A673 (cell line): ENCODE results near the gene HNRNPK. TPM values are rescaled to one million over a fixed set of nuclear protein-coding genes. Genes with fewer than 3 reads are reported as not detected.
A peak's percentile ranks its signal among the peaks of the same experiment; 100 is the strongest.

ENCODE experiments used
- BruUV-seq: library from RNA; stranded (reverse); fragments of 400-500 nt; replicated peaks from 2 replicates; lab custom pipeline; 2021; lab: Mats Ljungman, UMichigan
- CTCF ChIA-PET: fragments of 300-600 bp; sonication (Branson Sonifier 250); formaldehyde crosslinking; loops from one replicate; lab custom pipeline; 2022; ENCODE audit warnings: antibody characterized with exemption; lab: Charles Lee
- POLR2A ChIA-PET: fragments of 300-600 bp; sonication (Branson Sonifier 250); formaldehyde crosslinking; loops from one replicate; lab custom pipeline; 2022; ENCODE audit warnings: antibody characterized with exemption; ENCODE audit not compliant: low non-redundant PET; lab: Charles Lee
- DNase-seq: peaks from one replicate; pipeline ENCODE4 v3.0.0-alpha.2; 2015; ENCODE audit warnings: low spot score
- H3K27ac ChIP-seq: fragments of 200-600 bp; sonication (generic); 2 replicates; pipeline ENCODE4 v1.5.1; 2016; ENCODE audit warnings: mixed run types, low read depth, mild to moderate bottlenecking, mixed read lengths, antibody characterized with exemption, low read length; ENCODE audit not compliant: poor library complexity, severe bottlenecking
- H3K27me3 ChIP-seq: fragments of 200-600 bp; sonication (generic); replicated peaks from 2 replicates; pipeline ENCODE4 v1.6.1; 2017; ENCODE audit warnings: mixed run types, low read depth, mild to moderate bottlenecking, mixed read lengths, antibody characterized with exemption, low read length; ENCODE audit not compliant: insufficient read depth, poor library complexity
- H3K36me3 ChIP-seq: fragments of 200-600 bp; sonication (generic); 2 replicates; pipeline ENCODE4 v1.6.1; 2016; ENCODE audit warnings: mixed run types, mild to moderate bottlenecking, mixed read lengths, antibody characterized with exemption, low read length; ENCODE audit not compliant: insufficient read depth, poor library complexity, severe bottlenecking
- H3K4me1 ChIP-seq: fragments of 200-600 bp; sonication (generic); 2 replicates; pipeline ENCODE4 v1.6.1; 2017; ENCODE audit warnings: mixed run types, mild to moderate bottlenecking, mixed read lengths, antibody characterized with exemption, low read length; ENCODE audit not compliant: insufficient read depth, poor library complexity, severe bottlenecking
- H3K4me3 ChIP-seq: fragments of 200-600 bp; sonication (generic); 2 replicates; pipeline ENCODE4 v1.5.1; 2016; ENCODE audit warnings: low read depth, mixed run types, mild to moderate bottlenecking, mixed read lengths, low read length; ENCODE audit not compliant: poor library complexity, severe bottlenecking
- H3K9me3 ChIP-seq: fragments of 200-600 bp; sonication (generic); 2 replicates; pipeline ENCODE4 v1.6.1; 2016; ENCODE audit warnings: mixed run types, low read depth, mild to moderate bottlenecking, mixed read lengths, antibody characterized with exemption, low read length; ENCODE audit not compliant: poor library complexity, severe bottlenecking
- CTCF ChIP-seq: fragments of 300-800, 200-600 bp; sonication (generic); conservative IDR thresholded peaks from 2 replicates; pipeline ENCODE4 v1.5.1; 2017; ENCODE audit warnings: low read depth, mild to moderate bottlenecking, antibody characterized with exemption, low read length, moderate library complexity, mixed read lengths
- EZH2 ChIP-seq: fragments of 200-600 bp; sonication (generic); IDR thresholded peaks from 2 replicates; pipeline ENCODE4 v1.6.1; 2017; ENCODE audit warnings: borderline replicate concordance, low read depth, mild to moderate bottlenecking, mixed read lengths, antibody characterized with exemption, low read length; ENCODE audit not compliant: poor library complexity, severe bottlenecking
- intact Hi-C: fragments of 100-400 bp; cut with micrococcal nuclease; formaldehyde crosslinking; loops from one replicate; pipeline ENCODE4 v1.10.0; 2022; ENCODE audit not compliant: unreplicated experiment
- total RNA-seq: library from RNA; stranded (reverse); gene quantifications from 2 replicates; pipeline ENCODE4 v1.2.3, GENCODE V29; 2021

Gene HNRNPK
- total RNA-seq, 1 experiment from 2014 or later = 872 TPM

GRCh38 chr9:83932851-83933250 is 47.2 kb downstream of the HNRNPK start:
- no TSS peak for BruUV-seq

DNA sequence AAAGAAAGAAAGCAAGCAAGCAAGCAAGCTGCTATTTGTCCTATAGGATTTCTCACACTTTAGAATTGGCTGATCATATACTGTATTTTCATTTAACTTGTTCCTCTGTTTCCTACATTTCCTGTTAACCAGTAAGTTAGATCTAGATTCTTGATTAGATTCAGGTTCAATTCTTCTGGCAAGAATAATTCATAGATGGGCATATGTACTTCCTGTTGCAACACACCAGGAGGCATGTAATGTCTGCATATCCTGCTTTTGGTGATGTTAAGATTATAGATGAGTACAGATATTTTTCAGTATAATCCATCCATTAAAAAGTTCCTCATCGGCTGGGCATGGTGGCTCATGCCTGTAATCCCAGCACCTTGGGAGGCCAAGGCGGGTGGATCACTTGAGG is 48.0 kb downstream of the HNRNPK start:
- peak; percentile 70 for DNase-seq
- H3K27me3 ChIP-seq = no peaks in the 10 kb centered on the region
- no peaks in the 10 kb centered on the region for H3K36me3 ChIP-seq
- POLR2A ChIA-PET = no interaction called here
- peak overlapping the region; percentile 68 for H3K27ac ChIP-seq
- BruUV-seq = no TSS peak
- TF ChIP-seq CTCF (no peak), EZH2 (no peak)
- H3K4me3 ChIP-seq = no peak overlapping the region
- H3K9me3 ChIP-seq = no peaks in the 10 kb centered on the region
- CTCF ChIA-PET = no interaction called here
- peaks cover 46% of the 10 kb centered on the region for H3K4me1 ChIP-seq
- intact Hi-C loops = no loop called here

More at GRCh38 chr9:83932851-83933250, 47.2 kb downstream of the HNRNPK start:
- ChIA-PET POLR2A (no interaction called here), CTCF (no interaction called here)
- Histone ChIP-seq H3K4me3 (no peak overlapping the region), H3K36me3 (no peaks in the 10 kb centered on the region), H3K27ac (no peak overlapping the region), H3K27me3 (no peaks in the 10 kb centered on the region), H3K9me3 (no peaks in the 10 kb centered on the region), H3K4me1 (peaks cover 46% of the 10 kb centered on the region)
- no peak for DNase-seq
- intact Hi-C loops = no loop called here
- no peak for TF ChIP-seq CTCF
- no peak for TF ChIP-seq EZH2

DNA sequence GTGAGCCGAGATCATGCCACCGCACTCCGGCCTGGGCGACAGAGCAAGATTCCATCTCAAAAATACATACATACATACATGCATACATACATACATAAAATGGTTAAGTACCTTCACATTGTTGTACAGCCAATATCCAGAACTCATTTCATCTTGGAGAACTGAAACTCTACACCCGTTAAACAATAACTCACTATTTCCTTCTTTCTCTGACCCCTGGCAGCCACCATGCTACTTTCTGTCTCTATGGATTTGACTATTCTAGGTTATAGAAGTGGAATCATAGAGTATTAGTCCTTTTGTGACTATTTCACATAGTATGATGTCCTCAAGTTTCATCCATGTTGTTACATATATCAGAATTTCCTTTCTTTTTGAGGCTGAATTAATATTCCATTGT is 49.1 kb downstream of the HNRNPK start:
- POLR2A ChIA-PET = no interaction called here
- intact Hi-C loops = no loop called here
- H3K9me3 ChIP-seq = no peaks in the 10 kb centered on the region
- no peaks in the 10 kb centered on the region for H3K36me3 ChIP-seq
- no peak for TF ChIP-seq EZH2
- no peak for TF ChIP-seq CTCF
- peaks cover 41% of the 10 kb centered on the region for H3K4me1 ChIP-seq
- no peaks in the 10 kb centered on the region for H3K27me3 ChIP-seq
- no peak for DNase-seq
- no peak overlapping the region for H3K4me3 ChIP-seq
- CTCF ChIA-PET = no interaction called here
- H3K27ac ChIP-seq = peak overlapping the region; percentile 68
- no TSS peak for BruUV-seq
